IMR-90 (cell line): ENCODE data around the gene LTB4R. TPM values are rescaled to one million over a fixed set of nuclear protein-coding genes. Genes with fewer than 3 reads are reported as not detected.

ENCODE experiments used
- ATAC-seq: fragments of 200-7000 bp; cut with Tn5 transposase; 2 replicates; pipeline ENCODE4 v1.9.1; 2020; ENCODE audit warnings: low read depth, mild to moderate bottlenecking, moderate library complexity
- BruUV-seq: library from RNA; stranded (reverse); fragments of 400-500 nt; replicated peaks from 2 replicates; lab custom pipeline; 2021; lab: Mats Ljungman, UMichigan
- CTCF ChIA-PET: fragments of 300-600 bp; formaldehyde crosslinking; extraction: SDS; loops from one replicate; lab custom pipeline; 2021; ENCODE audit warnings: antibody characterized with exemption; lab: Yijun Ruan, JAX
- POLR2A ChIA-PET: fragments of 300-600 bp; sonication (Branson Sonifier 250); formaldehyde crosslinking; loops from one replicate; lab custom pipeline; 2022; ENCODE audit warnings: antibody characterized with exemption; ENCODE audit not compliant: unreplicated experiment; lab: Charles Lee
- DNase-seq: peaks from one replicate; pipeline ENCODE4 v3.0.0; 2013
- H2AFZ ChIP-seq: replicated peaks from 2 replicates; pipeline ENCODE3; 2013; ENCODE audit warnings: low read length, mild to moderate bottlenecking; ENCODE audit not compliant: poor library complexity
- H2AK5ac ChIP-seq: 2 replicates; pipeline ENCODE4 v1.6.1; 2013; ENCODE audit warnings: low read depth, low read length, inconsistent platforms
- H2AK9ac ChIP-seq: replicated peaks from 2 replicates; pipeline ENCODE3; 2013; ENCODE audit warnings: mild to moderate bottlenecking, low read depth, low read length, moderate library complexity; ENCODE audit not compliant: poor library complexity
- H2BK120ac ChIP-seq: 2 replicates; pipeline ENCODE4 v1.6.1; 2013; ENCODE audit warnings: low read depth, low read length, inconsistent platforms
- H2BK15ac ChIP-seq: 3 replicates; pipeline ENCODE4 v1.6.1; 2013; ENCODE audit warnings: low read depth, low read length, inconsistent platforms
- H2BK20ac ChIP-seq: 2 replicates; pipeline ENCODE4 v1.6.1; 2013; ENCODE audit warnings: low read depth, mild to moderate bottlenecking, inconsistent platforms, low read length, moderate library complexity
- H2BK5ac ChIP-seq: 2 replicates; pipeline ENCODE4 v1.6.1; 2013; ENCODE audit warnings: mild to moderate bottlenecking, low read depth, low read length, inconsistent platforms; ENCODE audit not compliant: poor library complexity, severe bottlenecking
- H3K14ac ChIP-seq: replicated peaks from 2 replicates; pipeline ENCODE4 v1.6.1; 2013; ENCODE audit warnings: low read depth, low read length, inconsistent platforms
- H3K18ac ChIP-seq: 2 replicates; pipeline ENCODE4 v1.6.1; 2013; ENCODE audit warnings: low read depth, low read length, control low read depth
- H3K23ac ChIP-seq: 2 replicates; pipeline ENCODE4 v1.6.1; 2013; ENCODE audit warnings: low read depth, low read length, inconsistent platforms
- H3K27ac ChIP-seq: 2 replicates; pipeline ENCODE4 v1.5.1; 2013; ENCODE audit warnings: mild to moderate bottlenecking, control low read depth, low read length; ENCODE audit not compliant: insufficient read depth
- H3K27me3 ChIP-seq: 2 replicates; pipeline ENCODE4 v1.6.1; 2013; ENCODE audit warnings: low read length; ENCODE audit not compliant: control insufficient read depth, insufficient read depth
- H3K36me3 ChIP-seq: 2 replicates; pipeline ENCODE4 v1.6.1; 2013; ENCODE audit warnings: low read length, mixed read lengths; ENCODE audit not compliant: control insufficient read depth, insufficient read depth
- H3K4ac ChIP-seq: 2 replicates; pipeline ENCODE4 v1.6.1; 2013; ENCODE audit warnings: low read depth, low read length, inconsistent platforms
- H3K4me1 ChIP-seq: 2 replicates; pipeline ENCODE4 v1.6.1; 2013; ENCODE audit warnings: low read length, mixed read lengths; ENCODE audit not compliant: control insufficient read depth, insufficient read depth
- H3K4me2 ChIP-seq: 2 replicates; pipeline ENCODE4 v1.6.1; 2013; ENCODE audit warnings: low read depth, mild to moderate bottlenecking, control low read depth, low read length, moderate library complexity
- H3K4me3 ChIP-seq: 2 replicates; pipeline ENCODE4 v1.5.1; 2013; ENCODE audit warnings: low read depth, mild to moderate bottlenecking, control low read depth, low read length, moderate library complexity; ENCODE audit not compliant: insufficient read depth
- H3K56ac ChIP-seq: 2 replicates; pipeline ENCODE4 v1.6.1; 2013; ENCODE audit warnings: low read length, inconsistent platforms; ENCODE audit not compliant: insufficient read depth; ENCODE audit errors: extremely low read depth
- H3K79me1 ChIP-seq, 2 experiments: 2 replicates each; pipeline ENCODE4 v1.6.1; 2013; ENCODE audit warnings: low read length in 2 of 2, inconsistent platforms in 1 of 2, low read depth in 1 of 2
- H3K9ac ChIP-seq: 2 replicates; pipeline ENCODE4 v1.6.1; 2013; ENCODE audit warnings: low read depth, low read length, control low read depth
- H3K9me1 ChIP-seq: 2 replicates; pipeline ENCODE4 v1.6.1; 2013; ENCODE audit warnings: low read length, inconsistent platforms; ENCODE audit not compliant: insufficient read depth
- H3K9me3 ChIP-seq: 2 replicates; pipeline ENCODE4 v1.6.1; 2013; ENCODE audit warnings: low read length; ENCODE audit not compliant: control insufficient read depth, insufficient read depth
- H4K20me1 ChIP-seq: 2 replicates; pipeline ENCODE4 v1.6.1; 2013; ENCODE audit warnings: low read length, inconsistent platforms; ENCODE audit not compliant: insufficient read depth
- H4K5ac ChIP-seq: 2 replicates; pipeline ENCODE4 v1.6.1; 2013; ENCODE audit warnings: mild to moderate bottlenecking, low read depth, low read length, control low read depth
- H4K8ac ChIP-seq, 2 experiments: 2 replicates each; pipeline ENCODE4 v1.6.1; 2013; ENCODE audit warnings: low read depth in 2 of 2, low read length in 2 of 2, control low read depth in 1 of 2, inconsistent platforms in 1 of 2
- H4K91ac ChIP-seq: 2 replicates; pipeline ENCODE4 v1.6.1; 2013; ENCODE audit warnings: low read depth, low read length, inconsistent platforms; ENCODE audit not compliant: insufficient read depth
- BHLHE40 ChIP-seq: fragments of 150-350 bp; IDR thresholded peaks from 2 replicates; pipeline ENCODE4 v1.6.1; 2016; ENCODE audit warnings: mild to moderate bottlenecking, low read depth, low read length
- CEBPB ChIP-seq: IDR thresholded peaks from 2 replicates; pipeline ENCODE4 v1.6.1; 2012; ENCODE audit warnings: low read depth, low read length, improper control_type of control experiment
- CHD1 ChIP-seq: IDR thresholded peaks from 2 replicates; pipeline ENCODE4 v1.6.1; 2012; ENCODE audit warnings: low read depth, low read length, improper control_type of control experiment
- FOS ChIP-seq: fragments of 150-350 bp; IDR thresholded peaks from 2 replicates; pipeline ENCODE4 v1.6.1; 2016; ENCODE audit warnings: low read depth, low read length
- MAFK ChIP-seq: IDR thresholded peaks from 2 replicates; pipeline ENCODE4 v1.6.1; 2012; ENCODE audit warnings: low read depth, low read length, improper control_type of control experiment
- MAZ ChIP-seq: IDR thresholded peaks from 2 replicates; pipeline ENCODE4 v1.6.1; 2012; ENCODE audit warnings: low read depth, mild to moderate bottlenecking, low read length, improper control_type of control experiment, moderate library complexity, borderline replicate concordance
- MXI1 ChIP-seq: IDR thresholded peaks from 2 replicates; pipeline ENCODE4 v1.6.1; 2012; ENCODE audit warnings: low read depth, mild to moderate bottlenecking, low read length, moderate library complexity, borderline replicate concordance
- NFE2L2 ChIP-seq: fragments of 150-350 bp; IDR thresholded peaks from 2 replicates; pipeline ENCODE4 v1.6.1; 2016; ENCODE audit warnings: low read depth, mild to moderate bottlenecking, low read length
- POLR2A ChIP-seq: IDR thresholded peaks from 2 replicates; pipeline ENCODE4 v1.6.1; 2012; ENCODE audit warnings: mild to moderate bottlenecking, low read depth, low read length
- RCOR1 ChIP-seq: IDR thresholded peaks from 2 replicates; pipeline ENCODE4 v1.6.1; 2012; ENCODE audit warnings: mild to moderate bottlenecking, low read length, improper control_type of control experiment; ENCODE audit not compliant: insufficient replicate concordance
- RFX5 ChIP-seq: IDR thresholded peaks from 2 replicates; pipeline ENCODE4 v1.8.0; 2012; ENCODE audit warnings: low read depth, mild to moderate bottlenecking, low read length, moderate library complexity
- WGBS, 2 experiments: methylation state at CpG; one replicate each; pipeline versions ENCODE4 v1.1.5 to v1.1.7; 2013; ENCODE audit warnings: missing lambda C conversion rate in 2 of 2; ENCODE audit not compliant: insufficient read length in 1 of 2; ENCODE audit errors: extremely low coverage in 2 of 2; 5-methylcytosine and 5-hydroxymethylcytosine counted together
- dilution Hi-C: fragments of 300-500 bp; cut with HindIII; formaldehyde crosslinking; loops from one replicate; pipeline ENCODE4 v1.14.3; 2018; ENCODE audit warnings: low sequenced_read_pairs; ENCODE audit not compliant: unreplicated experiment
- in situ Hi-C: fragments of 300-500 bp; cut with MboI; formaldehyde crosslinking; loops from 3 replicates; pipeline ENCODE4 v1.14.3; 2019; ENCODE audit warnings: low sequenced_read_pairs, inconsistent platforms, mixed read lengths
- intact Hi-C: fragments of 100-400 bp; cut with micrococcal nuclease; formaldehyde crosslinking; loops from 2 replicates; pipeline ENCODE4 v1.10.0; 2022
- polyA plus RNA-seq, 3 experiments: library from polyadenylated mRNA; depleted of rRNA; stranded (reverse); fragments of >200 nt; gene quantifications; 2 replicates each; pipeline ENCODE4 v1.2.3, GENCODE V29; 2012; ENCODE audit warnings: low replicate concordance in 1 of 3
- total RNA-seq: library from RNA; depleted of rRNA; stranded (reverse); fragments of >200 nt; gene quantifications from 2 replicates; pipeline ENCODE4 v1.2.3, GENCODE V29; 2012
- TF ChIP-seq, protein P1 (sequence below): conservative IDR thresholded peaks from 2 replicates; pipeline ENCODE4 v1.5.1; 2012; ENCODE audit warnings: mild to moderate bottlenecking, low read depth, low read length, improper control_type of control experiment
- TF ChIP-seq, protein P2 (sequence below): fragments of 150-350 bp; IDR thresholded peaks from 2 replicates; pipeline ENCODE4 v1.6.1; 2016; ENCODE audit warnings: low read depth, mild to moderate bottlenecking, low read length, moderate library complexity, borderline replicate concordance
- TF ChIP-seq, protein P3 (sequence below): fragments of 150-350 bp; IDR thresholded peaks from 2 replicates; pipeline ENCODE4 v1.6.1; 2017; ENCODE audit warnings: mild to moderate bottlenecking, antibody characterized with exemption, low read length, low read depth

Gene LTB4R
- total and polyA plus RNA-seq, 2 of the 4 experiments (the other 2 are of a cell fraction), result 0.18 to 2.3 TPM

DNA sequence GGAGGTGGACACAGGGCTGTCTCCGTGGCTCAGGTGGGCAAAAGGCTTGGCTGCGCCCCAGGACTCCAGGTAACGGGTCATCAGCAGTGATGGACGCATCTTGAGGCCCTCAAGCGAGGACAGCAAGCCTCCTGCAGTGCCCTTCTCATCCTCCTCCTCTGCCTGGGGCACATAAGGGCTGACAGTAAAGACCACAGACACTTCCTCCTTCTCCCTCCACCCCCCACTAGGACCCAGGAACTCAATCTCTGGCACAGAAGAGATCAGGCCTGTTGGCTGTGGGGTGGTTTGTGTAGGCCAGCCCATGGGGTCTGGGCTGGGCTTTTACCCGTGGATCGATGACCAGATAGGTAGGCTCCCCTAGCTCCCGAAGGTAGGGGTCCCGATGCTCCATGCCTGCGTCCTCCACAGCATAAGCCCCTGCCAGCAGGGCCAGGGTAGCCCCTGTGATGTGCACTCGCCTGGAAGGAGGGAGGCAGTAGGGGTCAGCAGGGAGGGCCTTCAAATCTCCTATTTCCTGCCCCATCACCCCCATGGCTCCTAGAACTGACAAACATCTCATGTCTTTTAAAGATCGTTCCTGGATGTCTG is 17.9 kb downstream of the LTB4R start:
- ChIA-PET CTCF (interaction anchor here (5.6 kb wide), 1 partner anchor 102 kb away, joined by 63 read pairs; the partner anchor contains the start of genes CBLN3 and KHNYN), POLR2A (no interaction called here)
- Histone ChIP-seq H3K9ac (no peak overlapping the region), H2AK9ac (peak overlapping the region; percentile 55), H2BK20ac (no peak overlapping the region), H3K79me1 (no peaks in the 10 kb centered on the region), H2AFZ (peak overlapping the region; percentile 41), H3K4me1 (peaks cover 3% of the 10 kb centered on the region; the same call in 1 of the 2 replicates), H3K36me3 (no peaks in the 10 kb centered on the region), H2BK15ac (no peak overlapping the region), H4K91ac (no peak overlapping the region), H4K20me1 (no peaks in the 10 kb centered on the region), H2AK5ac (no peak overlapping the region), H4K8ac (no peak overlapping the region), H3K9me3 (no peaks in the 10 kb centered on the region), H3K23ac (no peak overlapping the region), H3K4me2 (no peak overlapping the region), H4K5ac (no peak overlapping the region), H3K27ac (no peak overlapping the region), H3K4me3 (no peak overlapping the region), H3K27me3 (peaks cover 27% of the 10 kb centered on the region), H3K9me1 (no peaks in the 10 kb centered on the region; the same call in 1 of the 2 replicates), H3K18ac (no peak overlapping the region), H2BK5ac (no peak overlapping the region), H2BK120ac (no peak overlapping the region), H3K56ac (no peak overlapping the region), H3K4ac (no peak overlapping the region), H3K14ac (no peak overlapping the region)
- in situ Hi-C loops, result no loop called here
- 78% methylated on average over 4 of the region's 12 CpGs; no CpG with 5 or more reads in 1 of the 2 experiments for WGBS, 2 experiments
- TF ChIP-seq, protein P1, sequence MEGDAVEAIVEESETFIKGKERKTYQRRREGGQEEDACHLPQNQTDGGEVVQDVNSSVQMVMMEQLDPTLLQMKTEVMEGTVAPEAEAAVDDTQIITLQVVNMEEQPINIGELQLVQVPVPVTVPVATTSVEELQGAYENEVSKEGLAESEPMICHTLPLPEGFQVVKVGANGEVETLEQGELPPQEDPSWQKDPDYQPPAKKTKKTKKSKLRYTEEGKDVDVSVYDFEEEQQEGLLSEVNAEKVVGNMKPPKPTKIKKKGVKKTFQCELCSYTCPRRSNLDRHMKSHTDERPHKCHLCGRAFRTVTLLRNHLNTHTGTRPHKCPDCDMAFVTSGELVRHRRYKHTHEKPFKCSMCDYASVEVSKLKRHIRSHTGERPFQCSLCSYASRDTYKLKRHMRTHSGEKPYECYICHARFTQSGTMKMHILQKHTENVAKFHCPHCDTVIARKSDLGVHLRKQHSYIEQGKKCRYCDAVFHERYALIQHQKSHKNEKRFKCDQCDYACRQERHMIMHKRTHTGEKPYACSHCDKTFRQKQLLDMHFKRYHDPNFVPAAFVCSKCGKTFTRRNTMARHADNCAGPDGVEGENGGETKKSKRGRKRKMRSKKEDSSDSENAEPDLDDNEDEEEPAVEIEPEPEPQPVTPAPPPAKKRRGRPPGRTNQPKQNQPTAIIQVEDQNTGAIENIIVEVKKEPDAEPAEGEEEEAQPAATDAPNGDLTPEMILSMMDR, result no peak
- TF ChIP-seq MXI1 (no peak), BHLHE40 (no peak), RCOR1 (no peak), RFX5 (no peak), CHD1 (no peak), MAFK (no peak), MAZ (no peak), POLR2A (no peak), FOS (no peak), CEBPB (no peak), NFE2L2 (no peak)
- TF ChIP-seq, protein P2, sequence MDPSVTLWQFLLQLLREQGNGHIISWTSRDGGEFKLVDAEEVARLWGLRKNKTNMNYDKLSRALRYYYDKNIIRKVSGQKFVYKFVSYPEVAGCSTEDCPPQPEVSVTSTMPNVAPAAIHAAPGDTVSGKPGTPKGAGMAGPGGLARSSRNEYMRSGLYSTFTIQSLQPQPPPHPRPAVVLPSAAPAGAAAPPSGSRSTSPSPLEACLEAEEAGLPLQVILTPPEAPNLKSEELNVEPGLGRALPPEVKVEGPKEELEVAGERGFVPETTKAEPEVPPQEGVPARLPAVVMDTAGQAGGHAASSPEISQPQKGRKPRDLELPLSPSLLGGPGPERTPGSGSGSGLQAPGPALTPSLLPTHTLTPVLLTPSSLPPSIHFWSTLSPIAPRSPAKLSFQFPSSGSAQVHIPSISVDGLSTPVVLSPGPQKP, result no peak
- TF ChIP-seq, protein P3, sequence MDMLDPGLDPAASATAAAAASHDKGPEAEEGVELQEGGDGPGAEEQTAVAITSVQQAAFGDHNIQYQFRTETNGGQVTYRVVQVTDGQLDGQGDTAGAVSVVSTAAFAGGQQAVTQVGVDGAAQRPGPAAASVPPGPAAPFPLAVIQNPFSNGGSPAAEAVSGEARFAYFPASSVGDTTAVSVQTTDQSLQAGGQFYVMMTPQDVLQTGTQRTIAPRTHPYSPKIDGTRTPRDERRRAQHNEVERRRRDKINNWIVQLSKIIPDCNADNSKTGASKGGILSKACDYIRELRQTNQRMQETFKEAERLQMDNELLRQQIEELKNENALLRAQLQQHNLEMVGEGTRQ, result no peak
- ATAC-seq (no peak), DNase-seq (no peak)
- dilution Hi-C loops, result no loop called here
- BruUV-seq, result no TSS peak
- intact Hi-C loops, result no loop called here
